Middle frontal gyrus (tissue), 1 donor: ENCODE results near the gene GINS2.

Experiments
- DNase-seq: peaks from one replicate; pipeline ENCODE4 v3.0.0-alpha.2; 2015; ENCODE audit warnings: low spot score; ENCODE audit errors: extremely low spot score

The GINS2 gene

DNA sequence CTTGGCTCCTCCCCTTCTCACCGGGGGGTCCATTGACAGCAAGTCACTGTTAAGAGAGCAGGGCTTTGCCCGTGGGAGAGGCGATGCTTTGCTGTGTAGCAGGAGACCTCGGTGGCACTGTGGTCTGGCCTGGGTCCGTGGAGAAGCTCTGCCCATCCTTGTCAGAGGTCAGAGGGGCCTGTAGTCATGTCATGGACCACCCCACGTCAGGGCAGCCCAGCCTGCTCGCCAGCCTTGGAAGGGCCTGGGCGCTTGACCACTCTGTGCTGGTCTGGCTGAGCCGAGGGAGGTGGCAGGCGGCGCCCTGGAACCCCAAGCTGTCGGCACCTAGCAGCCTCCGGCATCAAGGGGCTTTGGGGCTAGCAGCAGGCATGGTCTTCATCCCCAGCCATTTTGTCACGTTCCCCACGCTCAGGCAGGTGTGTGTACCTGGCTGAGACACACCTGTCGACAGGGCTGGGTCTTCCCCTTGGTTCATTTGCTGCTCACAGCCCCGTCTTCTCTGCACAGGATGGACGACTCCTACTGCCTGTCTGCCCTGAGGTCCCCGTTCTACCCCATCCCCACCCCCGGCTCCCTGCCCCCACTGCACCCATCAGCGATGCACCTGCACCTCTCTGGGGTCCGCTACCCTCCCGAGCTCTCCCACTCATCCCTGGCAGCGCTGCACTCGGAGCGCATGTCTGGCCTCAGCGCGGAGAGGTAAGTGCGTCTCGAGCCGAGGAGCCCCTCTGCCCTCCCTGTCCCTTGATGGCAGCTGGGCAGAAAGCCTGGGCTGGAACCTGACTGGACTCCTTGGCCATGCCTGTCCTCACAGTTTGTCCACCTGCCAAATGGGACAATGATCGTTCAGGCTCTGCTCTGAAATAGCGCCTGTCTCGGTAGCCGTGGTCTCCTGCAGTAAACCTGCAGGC, 33.3 kb downstream of the GINS2 start:
- DNase-seq, result no peak

- DNase-seq, result no peak
Observed at GRCh38 chr16:85654251-85655095, 34.3 kb downstream of the GINS2 start.

GRCh38 chr16:85653290-85653891, 35.4 kb downstream of the GINS2 start:
- no peak for DNase-seq

DNA sequence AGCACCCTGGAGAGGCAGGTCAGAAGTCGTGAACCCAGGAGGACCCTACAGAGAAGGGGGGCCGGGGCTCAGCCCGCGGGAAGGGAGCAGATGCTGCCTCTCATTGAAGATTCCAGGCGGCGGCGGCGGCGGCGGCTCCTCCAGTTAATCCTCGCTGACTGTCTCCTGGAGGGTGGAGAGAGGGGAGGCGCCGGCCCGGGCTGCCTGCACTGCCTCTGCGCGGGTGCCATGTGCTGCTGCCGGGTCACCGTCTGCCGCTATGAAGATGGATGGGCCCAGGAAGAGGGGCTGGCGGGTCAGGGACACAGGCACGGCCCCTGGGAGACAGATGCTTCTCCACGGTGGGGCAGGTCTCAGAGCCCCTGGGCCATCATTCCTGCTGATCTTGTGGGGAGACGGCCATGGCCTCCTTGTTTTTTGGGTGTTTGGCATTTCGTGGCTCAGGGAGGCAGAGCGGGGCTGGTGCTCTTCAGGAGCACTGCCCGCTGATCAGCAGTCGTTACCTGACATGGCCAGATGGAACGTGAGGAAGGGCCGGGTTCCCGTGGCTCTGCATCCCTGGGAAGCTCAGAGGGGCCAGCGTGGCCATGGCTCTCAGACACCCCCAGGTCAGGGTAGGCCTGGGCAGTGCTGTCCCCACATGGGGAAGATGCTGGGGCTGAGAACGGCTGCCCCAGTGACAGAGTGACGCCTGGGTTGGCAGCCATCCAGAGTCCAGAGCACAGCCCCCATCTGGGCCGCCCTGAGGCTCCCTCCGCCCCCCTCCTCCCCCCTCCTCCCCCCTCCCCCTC, 36.1 kb downstream of the GINS2 start:
- DNase-seq, result no peak

- no peak for DNase-seq
Observed at GRCh38 chr16:85651629-85652430, 36.9 kb downstream of the GINS2 start.

DNA sequence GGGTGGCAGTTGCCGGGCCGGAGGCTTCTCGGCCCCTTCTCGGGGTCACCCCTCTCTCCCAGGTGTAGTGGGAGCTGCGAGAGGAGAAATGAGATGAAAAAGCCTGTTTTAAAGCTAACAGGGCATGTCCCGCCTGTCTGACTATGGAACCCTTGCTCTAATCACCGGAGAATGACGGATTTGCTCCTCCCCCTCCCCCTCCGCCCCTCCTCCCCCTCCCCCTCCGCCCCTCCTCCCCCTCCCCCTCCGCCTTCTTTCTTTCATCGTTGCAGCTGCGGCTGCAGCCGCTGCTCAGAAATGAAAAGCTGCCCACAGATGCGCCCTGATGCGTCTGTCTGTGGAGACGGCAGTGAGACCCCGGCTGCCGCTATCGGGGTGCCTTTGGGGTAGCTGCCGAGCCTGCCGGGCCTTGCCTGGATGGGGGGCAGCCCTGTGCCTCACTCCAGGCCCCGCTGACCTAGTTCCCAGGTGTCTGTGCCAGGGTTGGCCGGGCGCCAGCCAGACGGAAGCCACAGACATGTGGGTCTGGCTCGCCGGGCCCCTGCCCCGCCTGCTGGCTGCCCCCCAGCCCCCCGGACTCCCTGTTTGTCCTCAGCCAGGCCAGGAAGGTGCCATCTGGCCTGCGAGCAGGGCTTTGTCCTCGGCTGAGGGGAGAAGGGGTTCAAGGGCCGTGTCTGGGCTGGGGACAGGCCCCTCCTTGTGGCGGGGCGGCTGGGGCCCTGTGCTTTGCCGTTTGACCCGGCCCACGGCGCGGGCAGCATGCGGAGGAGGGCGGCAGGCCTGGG, 37.7 kb downstream of the GINS2 start:
- DNase-seq, result no peak

GRCh38 chr16:85650135-85650843, 38.5 kb downstream of the GINS2 start:
- no peak for DNase-seq

DNA sequence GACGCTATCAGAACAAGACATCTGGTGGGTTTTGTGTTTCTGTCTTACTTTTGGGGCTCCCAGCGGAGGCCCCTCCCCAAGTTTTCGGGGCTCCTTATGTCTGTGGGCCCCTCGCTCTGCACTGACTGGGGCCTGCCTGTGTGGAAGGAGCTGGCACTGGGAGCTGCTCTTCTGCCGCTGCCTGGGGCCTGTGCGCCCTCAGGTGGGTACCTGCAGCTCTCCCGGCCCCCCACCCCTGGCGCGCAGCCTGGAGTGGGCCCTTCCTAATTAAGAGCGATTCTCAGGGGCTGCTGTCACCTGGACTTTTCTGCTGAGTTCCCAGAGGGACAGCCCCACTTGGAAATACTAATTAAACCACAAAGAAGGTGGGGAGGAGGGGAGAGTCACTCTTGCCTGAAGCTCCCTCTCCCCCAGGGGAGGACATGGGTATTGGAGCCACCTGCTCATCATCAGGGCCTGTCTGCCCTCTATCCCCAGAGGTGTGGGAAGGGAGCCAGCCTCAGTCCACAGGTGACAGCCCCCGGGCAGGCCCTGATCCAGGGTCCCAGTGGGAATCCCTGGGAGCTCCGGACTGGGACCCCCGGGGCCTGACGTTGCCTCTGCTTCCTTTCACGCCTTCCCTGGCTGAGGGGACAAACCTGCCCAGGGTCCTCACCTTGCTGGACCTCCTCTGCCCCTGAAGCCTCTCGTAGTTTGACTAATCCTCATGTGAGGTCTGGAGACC, 39.2 kb downstream of the GINS2 start:
- no peak for DNase-seq

GRCh38 chr16:85648805-85649204, 39.9 kb downstream of the GINS2 start:
- no peak for DNase-seq

- no peak for DNase-seq
Observed at GRCh38 chr16:85648070-85648714, 40.6 kb downstream of the GINS2 start.

DNA sequence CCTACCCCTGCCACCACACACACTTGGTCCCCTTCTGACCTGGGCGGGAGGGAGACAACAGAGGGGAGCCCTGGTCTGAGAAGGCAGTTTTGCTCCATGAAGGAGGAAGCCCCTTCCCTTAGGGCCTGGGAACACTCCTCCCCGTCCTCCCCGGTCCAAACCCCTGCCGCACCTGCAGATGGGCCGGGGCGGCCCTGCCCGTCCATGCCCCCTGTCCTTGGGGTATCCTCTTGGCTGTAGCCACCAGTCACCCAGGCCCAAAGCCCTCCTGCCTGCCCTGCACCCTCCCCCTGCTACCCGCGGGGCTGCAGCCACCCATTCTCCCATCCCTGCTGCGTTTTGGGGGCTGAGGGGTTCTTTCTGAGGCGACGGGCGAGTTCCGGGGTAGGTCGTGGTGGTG, 41.8 kb downstream of the GINS2 start:
- DNase-seq, result no peak

- DNase-seq, result no peak
Observed at GRCh38 chr16:85646358-85646907, 42.3 kb downstream of the GINS2 start.

DNA sequence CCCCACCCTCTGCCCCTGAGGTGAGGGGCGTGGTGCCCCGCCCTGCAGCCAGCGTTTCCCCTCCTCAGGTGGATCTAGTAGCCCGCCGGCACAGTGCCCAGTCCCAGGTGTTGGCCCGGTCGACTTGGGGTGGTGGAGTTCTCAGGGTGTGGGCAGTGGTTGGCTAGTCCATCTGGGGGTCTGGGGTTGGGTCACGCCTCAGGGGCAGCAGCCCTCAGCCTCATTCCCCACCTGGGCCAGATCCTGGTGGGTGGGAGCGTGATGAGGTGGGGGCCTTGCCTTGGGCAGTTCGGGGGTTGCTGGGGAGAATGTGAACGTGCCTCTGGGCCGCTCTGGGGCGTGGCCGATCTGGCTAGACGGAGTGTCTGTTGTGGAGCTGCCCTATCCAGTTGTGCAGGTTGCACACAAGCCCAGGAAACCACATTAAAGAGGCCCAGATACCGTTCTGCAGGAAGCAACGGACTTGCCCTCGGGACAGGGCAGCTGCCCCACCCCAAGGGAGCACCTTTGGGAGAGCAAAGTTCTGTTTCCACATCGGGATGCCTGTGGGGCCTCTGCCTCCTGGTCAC, 43.6 kb downstream of the GINS2 start:
- no peak for DNase-seq

- no peak for DNase-seq
Observed at GRCh38 chr16:85644093-85644712, 44.6 kb downstream of the GINS2 start.

DNA sequence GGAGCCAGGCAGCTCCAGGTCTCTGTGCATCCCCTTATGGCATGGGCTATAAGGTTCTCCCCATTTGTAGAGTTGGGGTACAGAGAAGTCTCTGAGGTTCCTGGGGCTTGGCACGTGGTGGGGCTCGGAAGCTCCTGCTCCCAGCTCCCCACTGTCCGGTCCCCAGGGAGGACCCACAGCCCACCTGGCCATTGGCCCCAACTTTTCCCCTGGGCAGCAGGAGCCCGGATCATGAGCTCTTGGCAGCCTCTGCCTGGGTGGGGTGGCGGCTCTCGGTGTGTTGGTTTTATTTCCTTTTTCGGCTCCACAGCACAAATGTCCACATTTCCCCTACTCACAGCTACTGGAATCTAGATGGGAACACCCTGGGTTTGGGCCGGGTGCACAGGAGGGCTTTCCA, 45.1 kb downstream of the GINS2 start:
- DNase-seq, result no peak

DNA sequence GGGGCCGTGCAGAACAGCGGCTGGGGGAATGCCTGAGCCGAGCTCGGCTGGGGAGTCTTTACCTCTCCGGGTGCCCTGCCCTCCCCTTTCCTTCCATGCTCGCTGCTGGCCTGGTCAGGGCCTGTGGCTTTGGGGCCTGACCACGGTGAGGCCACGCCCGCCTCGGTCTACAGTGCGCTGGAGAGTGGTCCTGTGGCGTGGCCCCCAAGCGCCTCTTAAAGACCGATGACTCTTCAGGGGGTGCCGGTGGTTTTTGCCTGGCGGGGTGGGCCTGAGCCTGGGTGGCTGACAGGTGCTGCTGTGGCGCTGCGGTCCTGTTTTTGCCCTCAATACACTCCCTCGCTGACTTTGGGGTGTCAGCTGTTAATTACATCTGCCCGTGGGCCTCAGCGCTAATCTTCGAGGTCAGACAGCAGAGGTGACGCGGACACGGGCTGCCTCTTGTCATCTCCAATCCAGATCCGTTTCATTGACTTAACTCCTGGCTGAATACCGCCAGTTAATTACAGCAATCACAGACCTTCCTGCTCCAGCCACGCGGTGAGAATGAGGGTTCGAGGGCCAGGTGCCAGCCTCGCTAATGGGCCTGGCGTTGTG, 45.9 kb downstream of the GINS2 start:
- DNase-seq, result no peak
